HepG2 (cell line): Measurements from ENCODE around the gene VAMP2.
A peak's percentile ranks its signal among the peaks of the same experiment; 100 is the strongest.

Experiments
- EZH2 ChIP-seq: conservative IDR thresholded peaks from 2 replicates; pipeline ENCODE4 v1.6.1; 2012; ENCODE audit warnings: mild to moderate bottlenecking, low read depth, low read length, moderate library complexity
- POLR2A ChIP-seq, 2 experiments: IDR thresholded peaks; 2 replicates each; pipeline ENCODE4 v1.6.1; 2011; ENCODE audit warnings: low read depth in 2 of 2, low read length in 2 of 2, mild to moderate bottlenecking in 1 of 2, moderate library complexity in 1 of 2; ENCODE audit not compliant: insufficient read depth in 1 of 2
- RARG ChIP-seq: sonication (generic); formaldehyde crosslinking; IDR thresholded peaks from 2 replicates; pipeline ENCODE4 v1.4.0; 2020; ENCODE audit warnings: low read depth, mild to moderate bottlenecking, missing genetic modification reagents
- TAF1 ChIP-seq: sonication (generic); formaldehyde crosslinking; IDR thresholded peaks from 2 replicates; pipeline ENCODE4 v1.4.0; 2020; ENCODE audit warnings: missing genetic modification reagents
- TF ChIP-seq, protein P1 (sequence below): sonication (generic); formaldehyde crosslinking; IDR thresholded peaks from 2 replicates; pipeline ENCODE4 v1.5.0; 2020; ENCODE audit warnings: missing genetic modification reagents
- TF ChIP-seq, protein P2 (sequence below): sonication (generic); formaldehyde crosslinking; IDR thresholded peaks from 2 replicates; pipeline ENCODE4 v1.5.0; 2020; ENCODE audit warnings: mild to moderate bottlenecking, missing genetic modification reagents, moderate library complexity

- TF ChIP-seq, protein P1, sequence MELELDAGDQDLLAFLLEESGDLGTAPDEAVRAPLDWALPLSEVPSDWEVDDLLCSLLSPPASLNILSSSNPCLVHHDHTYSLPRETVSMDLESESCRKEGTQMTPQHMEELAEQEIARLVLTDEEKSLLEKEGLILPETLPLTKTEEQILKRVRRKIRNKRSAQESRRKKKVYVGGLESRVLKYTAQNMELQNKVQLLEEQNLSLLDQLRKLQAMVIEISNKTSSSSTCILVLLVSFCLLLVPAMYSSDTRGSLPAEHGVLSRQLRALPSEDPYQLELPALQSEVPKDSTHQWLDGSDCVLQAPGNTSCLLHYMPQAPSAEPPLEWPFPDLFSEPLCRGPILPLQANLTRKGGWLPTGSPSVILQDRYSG = no peak
- TF ChIP-seq EZH2 = 0 out of 2 replicates have a peak, but pooled peaks have one; percentile 51
- TF ChIP-seq RARG = no peak
- TF ChIP-seq, protein P2, sequence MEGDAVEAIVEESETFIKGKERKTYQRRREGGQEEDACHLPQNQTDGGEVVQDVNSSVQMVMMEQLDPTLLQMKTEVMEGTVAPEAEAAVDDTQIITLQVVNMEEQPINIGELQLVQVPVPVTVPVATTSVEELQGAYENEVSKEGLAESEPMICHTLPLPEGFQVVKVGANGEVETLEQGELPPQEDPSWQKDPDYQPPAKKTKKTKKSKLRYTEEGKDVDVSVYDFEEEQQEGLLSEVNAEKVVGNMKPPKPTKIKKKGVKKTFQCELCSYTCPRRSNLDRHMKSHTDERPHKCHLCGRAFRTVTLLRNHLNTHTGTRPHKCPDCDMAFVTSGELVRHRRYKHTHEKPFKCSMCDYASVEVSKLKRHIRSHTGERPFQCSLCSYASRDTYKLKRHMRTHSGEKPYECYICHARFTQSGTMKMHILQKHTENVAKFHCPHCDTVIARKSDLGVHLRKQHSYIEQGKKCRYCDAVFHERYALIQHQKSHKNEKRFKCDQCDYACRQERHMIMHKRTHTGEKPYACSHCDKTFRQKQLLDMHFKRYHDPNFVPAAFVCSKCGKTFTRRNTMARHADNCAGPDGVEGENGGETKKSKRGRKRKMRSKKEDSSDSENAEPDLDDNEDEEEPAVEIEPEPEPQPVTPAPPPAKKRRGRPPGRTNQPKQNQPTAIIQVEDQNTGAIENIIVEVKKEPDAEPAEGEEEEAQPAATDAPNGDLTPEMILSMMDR (CRISPR knock-in tag) = no peak
- no peak for TF ChIP-seq TAF1 (CRISPR knock-in tag)
- TF ChIP-seq POLR2A (IDR thresholded peaks at IDR 0.05; ENCODE audit: insufficient read depth in 1 of 2, low read depth in 2 of 2, low read length in 2 of 2) = no peak
Observed at GRCh38 chr17:8122924-8123694, 39.6 kb downstream of the VAMP2 start.
